NCI-H2196 treated with DMSO at 0.1 percent for 48 hours (cell line): ENCODE measurements around the gene ANAPC5.

Experiments
- DNase-seq: peaks from one replicate; lab custom pipeline; 2025; ENCODE audit not compliant: unreplicated experiment; lab: John Stamatoyannopoulos, UW

ANAPC5 gene

DNA sequence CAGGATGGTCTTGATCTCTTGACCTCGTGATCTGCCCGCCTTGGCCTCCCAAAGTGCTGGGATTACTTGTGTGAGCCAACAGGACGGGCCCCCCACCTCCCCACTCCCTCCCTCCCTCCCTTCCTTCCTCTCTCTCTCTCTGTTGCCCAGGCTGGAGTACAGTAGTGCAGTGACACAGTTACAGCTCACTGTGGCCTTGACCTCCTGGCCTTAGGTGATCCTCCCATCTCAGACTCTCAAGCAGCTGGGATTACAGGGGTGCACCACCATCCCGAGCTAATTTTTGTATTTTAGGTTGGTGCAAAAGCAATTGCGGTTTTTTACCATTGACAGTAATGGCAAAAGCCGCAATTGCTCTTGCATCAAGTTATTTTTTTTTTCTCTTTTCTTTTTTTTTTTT is 19.2 kb upstream of the ANAPC5 start:
- DNase-seq: no peak

GRCh38 chr12:121366063-121366459 is 13.8 kb upstream of the ANAPC5 start:
- DNase-seq: no peak

GRCh38 chr12:121365416-121366062 is 13.3 kb upstream of the ANAPC5 start:
- no peak for DNase-seq

GRCh38 chr12:121364683-121365121 is 12.5 kb upstream of the ANAPC5 start:
- DNase-seq: no peak

DNA sequence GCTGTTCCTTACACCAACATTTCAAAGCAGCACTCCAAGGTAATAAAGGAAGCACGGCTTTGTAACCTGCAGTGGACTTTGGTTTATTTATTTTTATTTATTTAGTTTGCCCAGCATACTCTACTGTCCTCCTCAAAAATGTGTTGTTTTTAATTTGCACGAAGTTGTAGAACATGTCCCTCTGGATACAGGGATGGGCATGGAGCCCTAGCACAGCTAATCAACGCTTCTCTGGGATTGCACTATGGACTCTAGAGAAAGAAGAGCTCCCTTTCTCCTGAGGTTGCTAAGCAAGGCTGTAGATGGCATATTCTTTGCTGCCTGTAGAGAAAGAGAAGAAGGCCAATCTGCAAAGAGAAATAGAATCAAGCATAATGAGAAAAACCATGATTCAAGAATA is 5.9 kb upstream of the ANAPC5 start:
- DNase-seq: no peak

GRCh38 chr12:121357331-121357730 is 5.1 kb upstream of the ANAPC5 start:
- no peak for DNase-seq

DNA sequence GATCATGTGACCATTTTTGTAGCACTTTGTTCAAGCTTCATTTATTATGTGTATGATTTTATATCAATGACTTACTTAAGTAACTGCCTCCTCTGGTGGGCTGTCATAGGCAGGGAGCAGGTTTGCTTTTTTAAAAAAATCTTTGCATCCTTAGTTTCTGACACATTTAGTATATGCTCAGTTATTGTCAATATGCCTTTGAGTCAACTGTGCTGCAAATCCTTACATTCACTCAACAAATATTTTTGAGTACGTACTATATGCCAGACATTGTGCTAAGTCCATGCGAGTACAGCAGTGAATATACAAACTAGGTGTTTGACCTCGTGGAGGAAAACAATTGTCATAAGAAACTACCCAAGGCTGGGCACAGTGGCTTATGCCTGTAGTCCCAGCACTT is 4.4 kb upstream of the ANAPC5 start:
- no peak for DNase-seq

GRCh38 chr12:121355818-121356217 is 3.6 kb upstream of the ANAPC5 start:
- no peak for DNase-seq

- DNase-seq: peak; percentile 83
Observed at GRCh38 chr12:121352682-121353018, 439 bp upstream of the ANAPC5 start.

- DNase-seq: no peak
Observed at GRCh38 chr12:121346747-121347146, 5.5 kb downstream of the ANAPC5 start.

- no peak for DNase-seq
Observed at GRCh38 chr12:121345151-121345815, 6.9 kb downstream of the ANAPC5 start.

DNA sequence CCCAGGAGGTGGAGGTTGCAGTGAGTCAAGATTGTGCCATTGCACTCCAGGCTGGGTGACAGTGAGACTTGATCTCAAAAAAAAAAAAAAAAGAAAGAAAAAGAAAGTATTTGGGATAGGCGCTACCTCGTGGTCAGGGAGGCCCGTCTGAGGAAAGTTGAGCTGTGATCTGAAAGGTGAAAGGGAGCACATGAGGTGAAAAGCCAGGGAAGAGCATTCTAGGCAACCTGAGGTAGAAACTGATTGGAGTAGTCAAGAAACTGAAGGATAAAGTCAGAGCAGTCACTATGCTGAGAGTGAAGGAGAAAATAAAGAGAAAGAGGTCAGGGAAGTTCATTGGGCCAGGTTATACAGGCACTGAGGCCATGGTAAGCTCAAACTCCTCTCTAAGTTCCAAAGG is 7.7 kb downstream of the ANAPC5 start:
- no peak for DNase-seq

GRCh38 chr12:121337416-121337815 is 14.8 kb downstream of the ANAPC5 start:
- DNase-seq: no peak

DNA sequence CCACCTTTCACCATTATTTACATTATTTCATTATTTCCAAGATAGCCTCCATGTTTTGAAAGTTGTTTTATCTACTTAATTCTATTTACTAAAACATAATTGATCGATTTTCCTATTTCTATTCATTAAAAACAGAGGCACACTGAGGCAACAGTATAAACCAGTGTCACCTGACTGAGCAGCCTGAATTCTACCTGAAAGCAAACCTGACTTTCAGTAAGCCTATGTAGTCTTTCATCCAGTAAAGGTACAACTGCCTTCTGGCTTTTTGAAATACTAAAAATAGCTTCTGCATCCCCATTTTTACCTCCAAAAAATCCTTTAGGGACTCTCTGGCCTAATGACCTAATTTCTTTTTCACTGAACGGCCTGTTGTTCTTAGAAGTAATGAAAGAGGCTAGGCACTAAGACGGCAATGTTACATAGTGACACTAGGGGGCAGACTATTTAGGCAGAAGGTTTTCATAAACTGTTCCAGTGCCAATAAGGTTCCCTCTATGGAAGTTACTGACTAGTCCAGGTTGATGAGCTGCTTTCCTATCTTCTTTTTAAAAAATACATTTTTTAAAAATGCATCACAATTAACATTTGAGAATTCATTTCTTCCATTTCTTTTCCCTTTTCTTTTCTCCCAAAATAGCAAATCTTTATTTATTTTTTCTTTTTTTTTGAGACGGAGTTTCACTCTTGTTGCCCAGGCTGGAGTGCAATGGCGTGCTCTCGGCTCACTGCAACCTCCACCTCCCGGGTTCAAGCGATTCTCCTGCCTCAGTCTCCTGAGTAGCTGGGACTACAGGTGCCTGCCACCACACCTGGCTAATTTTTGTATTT is 17.5 kb downstream of the ANAPC5 start:
- DNase-seq: peak; percentile 77

DNA sequence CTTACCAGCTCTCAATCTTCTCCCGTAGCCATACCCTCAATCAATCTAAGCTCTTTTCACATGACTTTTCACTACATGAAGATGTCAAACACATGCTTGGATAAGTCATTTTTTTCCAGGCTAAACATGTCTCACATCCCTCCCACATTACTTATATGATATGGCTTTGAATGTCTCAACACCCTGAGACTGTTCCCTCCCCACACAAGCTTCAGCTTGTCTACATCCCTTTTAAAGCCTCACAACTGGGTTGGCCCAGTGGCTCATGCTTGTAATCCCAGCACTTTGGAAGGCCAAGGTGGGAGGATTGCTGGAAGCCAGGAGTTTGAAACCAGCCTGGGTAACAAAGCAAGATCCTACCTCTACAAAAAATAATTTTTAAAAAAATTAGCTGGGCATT is 18.5 kb downstream of the ANAPC5 start:
- DNase-seq: no peak

GRCh38 chr12:121331248-121331647 is 21.0 kb downstream of the ANAPC5 start:
- no peak for DNase-seq

DNA sequence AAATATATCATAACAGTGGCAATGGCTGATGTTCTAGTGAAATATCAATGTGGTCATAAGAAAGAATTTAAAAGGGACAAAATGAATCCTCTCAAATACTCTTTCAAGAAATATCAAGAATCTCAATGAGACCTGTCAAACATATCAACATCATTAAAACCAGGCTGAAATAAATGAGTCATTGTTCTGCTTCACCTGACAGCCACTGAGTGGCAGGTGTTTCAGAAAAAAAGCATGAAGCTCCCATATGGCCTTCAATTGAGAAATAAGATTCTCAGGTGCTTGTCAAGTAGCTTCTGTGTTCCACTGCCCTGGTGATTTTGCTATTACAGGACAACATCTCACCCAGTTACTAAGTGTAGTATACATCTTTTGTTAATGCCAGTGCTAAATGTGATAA is 21.5 kb downstream of the ANAPC5 start:
- DNase-seq: no peak

GRCh38 chr12:121330195-121330594 is 22.0 kb downstream of the ANAPC5 start:
- DNase-seq: no peak

- no peak for DNase-seq
Observed at GRCh38 chr12:121328620-121329019, 23.6 kb downstream of the ANAPC5 start.

DNA sequence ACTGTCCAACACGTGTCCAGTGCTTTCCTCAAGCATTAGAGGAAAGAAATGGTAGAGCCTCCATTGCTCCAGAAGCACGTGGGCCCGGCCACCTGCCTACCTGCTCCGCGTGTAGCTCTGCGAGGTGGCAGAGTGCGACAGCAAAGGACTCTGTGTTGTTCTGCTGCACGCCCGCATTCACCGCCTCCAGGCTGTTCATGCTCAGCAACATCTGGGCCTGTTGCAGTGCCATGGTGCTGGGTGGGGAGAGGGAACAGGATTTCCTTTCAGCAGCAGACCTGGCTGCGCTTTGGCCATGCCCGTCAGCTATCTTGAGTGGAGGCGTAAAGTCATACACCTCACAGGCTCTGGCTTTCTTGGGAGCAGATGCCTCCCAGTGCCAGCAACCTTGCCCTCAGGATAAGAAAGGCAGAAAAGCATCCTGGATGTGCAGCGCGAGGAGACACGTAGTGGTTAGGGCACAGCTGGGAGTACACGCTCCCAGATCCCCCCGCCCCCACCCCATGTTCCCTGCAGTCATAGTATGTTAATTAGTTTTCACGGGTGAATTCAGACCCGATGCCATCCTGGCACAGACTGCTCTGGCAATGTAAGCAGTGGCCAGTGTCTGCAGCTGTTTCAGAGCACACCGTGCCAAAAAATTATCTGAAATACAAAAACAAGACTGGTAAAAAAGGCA is 25.1 kb downstream of the ANAPC5 start:
- DNase-seq: no peak

- no peak for DNase-seq
Observed at GRCh38 chr12:121325922-121326396, 26.3 kb downstream of the ANAPC5 start.
